ENCODE measurements around the gene GTPBP8.
A peak's percentile ranks its signal among the peaks of the same experiment; 100 is the strongest.

GTPBP8 gene
- 9.4 to 30.2 (median 24.3) reads per million in 9 experiments for total RNA-seq

- DNase-seq (peak; percentile 70 to 72 (median 71)), ATAC-seq (replicated peaks) (peak; percentile 76)
- Mint-ChIP-seq H3K27me3 (no peaks in the 10 kb centered on the region), H3K9me3 (no peaks in the 10 kb centered on the region), H3K36me3 (ENCODE audit: insufficient read depth) (peaks cover 31% of the 10 kb centered on the region), H3K4me1 (ENCODE audit: low read depth in 2 of 2) (peaks cover 31 to 53% of the 10 kb centered on the region in 2 donors), H3K4me3 (peak within 1 kb of the TSS; percentile 87 to 92), H3K27ac (peak within 1 kb of the TSS; percentile 87 to 96)
These were observed at the start of gene GTPBP8 for GRCh38 chr3:112990672-112991602. TSS of gene GTPBP8 (plus strand) at chr3:112990984. CDS start at chr3:112991000, 16 bp downstream.

- no peak for ATAC-seq (replicated peaks)
- Mint-ChIP-seq H3K9me3 (no peaks in the 10 kb centered on the region), H3K27ac (peak overlapping the region in 1 of 2 donors; percentile 73), H3K36me3 (ENCODE audit: insufficient read depth) (peaks cover 4% of the 10 kb centered on the region), H3K4me3 (no peak overlapping the region), H3K27me3 (no peaks in the 10 kb centered on the region), H3K4me1 (ENCODE audit: low read depth in 2 of 2) (peaks cover 10 to 24% of the 10 kb centered on the region in 2 donors)
- no peak for DNase-seq
These were observed 42.4 kb upstream of the GTPBP8 start for GRCh38 chr3:112948346-112948838.

DNA sequence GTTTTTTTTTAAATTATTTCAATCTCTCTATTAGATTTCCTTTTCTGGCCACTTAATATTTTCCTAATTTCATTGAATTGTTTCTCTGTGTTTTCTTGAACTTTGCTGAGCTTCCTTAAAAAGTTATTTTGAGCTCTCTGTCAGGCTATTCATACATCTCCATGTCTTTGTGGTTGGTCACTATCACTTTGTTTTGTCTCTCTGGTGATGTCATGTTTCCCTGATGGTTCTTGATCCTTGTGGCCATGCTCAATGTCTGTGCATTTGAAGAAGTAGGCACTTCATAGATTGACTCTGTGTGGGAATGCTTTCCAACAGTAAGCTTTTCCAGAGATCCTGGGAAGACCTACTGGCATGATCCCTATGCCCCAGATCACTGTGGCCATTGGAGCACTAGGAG, 34.4 kb upstream of the GTPBP8 start:
- DNase-seq: no peak
- Mint-ChIP-seq H3K9me3 (peaks cover 4 to 5% of the 10 kb centered on the region in 2 donors), H3K4me3 (no peak overlapping the region), H3K4me1 (ENCODE audit: low read depth in 2 of 2) (peaks cover 7 to 14% of the 10 kb centered on the region in 2 donors), H3K27me3 (no peaks in the 10 kb centered on the region), H3K36me3 (ENCODE audit: insufficient read depth) (no peaks in the 10 kb centered on the region), H3K27ac (no peak overlapping the region)
- no peak for ATAC-seq (replicated peaks)

- ATAC-seq (replicated peaks) (peak; percentile 46), DNase-seq (no peak)
- Mint-ChIP-seq H3K4me1 (ENCODE audit: low read depth in 2 of 2) (peaks cover 11 to 26% of the 10 kb centered on the region in 2 donors), H3K4me3 (peak overlapping the region; percentile 72 to 74), H3K9me3 (peaks cover 7 to 13% of the 10 kb centered on the region in 2 donors), H3K27me3 (no peaks in the 10 kb centered on the region), H3K36me3 (ENCODE audit: insufficient read depth) (no peaks in the 10 kb centered on the region), H3K27ac (peak overlapping the region in 1 of 2 donors; percentile 82)
These were observed 31.8 kb upstream of the GTPBP8 start for GRCh38 chr3:112958811-112959560.

DNA sequence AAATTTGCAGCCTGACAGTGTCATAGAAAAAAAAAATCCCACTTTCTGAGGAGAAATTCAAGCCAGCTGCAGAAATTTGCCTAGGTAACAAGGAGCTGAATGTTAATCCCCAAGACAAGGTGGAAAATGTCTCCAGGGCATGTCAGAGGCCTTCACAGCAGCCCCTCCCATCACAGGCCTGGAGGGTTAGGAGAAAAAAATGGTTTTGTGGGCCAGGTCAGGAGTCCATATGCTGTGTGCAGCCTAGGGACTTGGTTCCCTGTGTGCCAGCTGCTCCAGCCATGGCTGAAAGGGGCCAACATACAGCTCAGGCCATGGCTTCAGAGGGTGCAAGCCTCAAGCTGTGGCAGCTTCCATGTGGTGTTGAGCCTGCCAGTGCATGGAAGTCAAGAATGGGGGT, 27.1 kb upstream of the GTPBP8 start:
- H3K4me3 Mint-ChIP-seq: no peak overlapping the region
- H3K9me3 Mint-ChIP-seq: peaks cover 4 to 15% of the 10 kb centered on the region in 2 donors
- peaks cover 18 to 45% of the 10 kb centered on the region in 2 donors for H3K4me1 Mint-ChIP-seq (ENCODE audit: low read depth in 2 of 2)
- no peak for ATAC-seq (replicated peaks)
- H3K27me3 Mint-ChIP-seq: no peaks in the 10 kb centered on the region
- no peak for DNase-seq
- no peak overlapping the region for H3K27ac Mint-ChIP-seq
- H3K36me3 Mint-ChIP-seq (ENCODE audit: insufficient read depth): no peaks in the 10 kb centered on the region

DNA sequence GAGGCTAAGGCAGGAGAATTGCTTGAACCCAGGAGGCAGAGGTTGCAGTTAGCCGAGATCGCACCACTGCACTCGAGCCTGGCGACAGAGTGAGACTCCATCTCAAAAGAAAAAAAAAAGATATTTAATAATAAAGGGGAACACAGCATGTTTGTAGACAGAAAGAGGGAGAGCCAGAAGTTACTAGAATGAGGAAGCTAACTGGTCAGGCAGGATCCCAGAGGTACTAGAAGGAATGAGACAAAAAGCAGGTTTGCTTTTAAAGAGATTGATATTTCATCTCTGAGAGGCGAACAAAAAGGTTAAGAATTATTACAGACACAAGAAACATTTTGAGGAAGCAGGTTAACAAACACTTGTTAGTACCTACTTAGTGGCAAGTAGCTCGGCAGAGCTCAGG, 25.1 kb upstream of the GTPBP8 start:
- H3K4me3 Mint-ChIP-seq: no peak overlapping the region
- DNase-seq: no peak
- no peaks in the 10 kb centered on the region for H3K36me3 Mint-ChIP-seq (ENCODE audit: insufficient read depth)
- H3K9me3 Mint-ChIP-seq: peaks cover 4 to 15% of the 10 kb centered on the region in 2 donors
- no peak overlapping the region for H3K27ac Mint-ChIP-seq
- peaks cover 17 to 49% of the 10 kb centered on the region in 2 donors for H3K4me1 Mint-ChIP-seq (ENCODE audit: low read depth in 2 of 2)
- no peak for ATAC-seq (replicated peaks)
- no peaks in the 10 kb centered on the region for H3K27me3 Mint-ChIP-seq

GRCh38 chr3:112966633-112967032, 24.2 kb upstream of the GTPBP8 start:
- peaks cover 4 to 15% of the 10 kb centered on the region in 2 donors for H3K9me3 Mint-ChIP-seq
- no peaks in the 10 kb centered on the region for H3K36me3 Mint-ChIP-seq (ENCODE audit: insufficient read depth)
- no peak for ATAC-seq (replicated peaks)
- no peak overlapping the region for H3K4me3 Mint-ChIP-seq
- no peak for DNase-seq
- peaks cover 20 to 55% of the 10 kb centered on the region in 2 donors for H3K4me1 Mint-ChIP-seq (ENCODE audit: low read depth in 2 of 2)
- peak overlapping the region in 1 of 2 donors; percentile 27 for H3K27ac Mint-ChIP-seq
- H3K27me3 Mint-ChIP-seq: no peaks in the 10 kb centered on the region

GRCh38 chr3:112967425-112967824, 23.4 kb upstream of the GTPBP8 start:
- DNase-seq (no peak), ATAC-seq (replicated peaks) (no peak)
- Mint-ChIP-seq H3K9me3 (peaks cover 4 to 15% of the 10 kb centered on the region in 2 donors), H3K27ac (peak overlapping the region; percentile 18 to 27), H3K4me3 (peak overlapping the region in 1 of 2 donors; percentile 40), H3K4me1 (ENCODE audit: low read depth in 2 of 2) (peaks cover 23 to 55% of the 10 kb centered on the region in 2 donors), H3K27me3 (no peaks in the 10 kb centered on the region), H3K36me3 (ENCODE audit: insufficient read depth) (no peaks in the 10 kb centered on the region)

- no peaks in the 10 kb centered on the region for H3K36me3 Mint-ChIP-seq (ENCODE audit: insufficient read depth)
These were observed 23.0 kb upstream of the GTPBP8 start for GRCh38 chr3:112967828-112968227.

DNA sequence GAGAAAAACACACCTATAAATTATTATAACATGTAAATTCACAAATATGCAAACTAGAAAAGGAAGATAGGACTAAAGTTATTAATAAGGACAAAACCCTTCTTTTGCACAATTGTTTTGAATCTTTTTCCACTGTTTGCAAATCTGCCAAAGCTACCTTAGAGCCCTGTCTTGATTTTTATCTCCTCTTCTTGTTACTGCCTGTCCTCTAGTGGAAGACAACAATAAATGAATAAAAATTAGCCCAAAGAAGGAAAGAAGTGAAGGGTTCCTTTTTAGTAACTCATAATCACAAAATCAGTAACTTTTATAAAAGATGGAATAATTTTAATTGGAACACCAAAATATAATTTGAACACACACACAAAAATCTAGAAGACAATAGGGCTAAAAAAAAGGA, 18.6 kb upstream of the GTPBP8 start:
- peak overlapping the region; percentile 75 to 92 for H3K27ac Mint-ChIP-seq
- H3K4me3 Mint-ChIP-seq: peak overlapping the region; percentile 95 to 98
- H3K4me1 Mint-ChIP-seq (ENCODE audit: low read depth in 2 of 2): peaks cover 43 to 78% of the 10 kb centered on the region in 2 donors
- H3K9me3 Mint-ChIP-seq: no peaks in the 10 kb centered on the region
- no peaks in the 10 kb centered on the region for H3K27me3 Mint-ChIP-seq
- DNase-seq (no peak), ATAC-seq (replicated peaks) (no peak)
- H3K36me3 Mint-ChIP-seq (ENCODE audit: insufficient read depth): no peaks in the 10 kb centered on the region

More at GRCh38 chr3:112967828-112968227, 23.0 kb upstream of the GTPBP8 start:
- Mint-ChIP-seq H3K9me3 (peaks cover 4 to 14% of the 10 kb centered on the region in 2 donors), H3K4me1 (ENCODE audit: low read depth in 2 of 2) (peaks cover 23 to 57% of the 10 kb centered on the region in 2 donors), H3K27ac (peak overlapping the region; percentile 18 to 27), H3K27me3 (no peaks in the 10 kb centered on the region), H3K4me3 (peak overlapping the region in 1 of 2 donors; percentile 40)
- DNase-seq (no peak), ATAC-seq (replicated peaks) (no peak)

DNA sequence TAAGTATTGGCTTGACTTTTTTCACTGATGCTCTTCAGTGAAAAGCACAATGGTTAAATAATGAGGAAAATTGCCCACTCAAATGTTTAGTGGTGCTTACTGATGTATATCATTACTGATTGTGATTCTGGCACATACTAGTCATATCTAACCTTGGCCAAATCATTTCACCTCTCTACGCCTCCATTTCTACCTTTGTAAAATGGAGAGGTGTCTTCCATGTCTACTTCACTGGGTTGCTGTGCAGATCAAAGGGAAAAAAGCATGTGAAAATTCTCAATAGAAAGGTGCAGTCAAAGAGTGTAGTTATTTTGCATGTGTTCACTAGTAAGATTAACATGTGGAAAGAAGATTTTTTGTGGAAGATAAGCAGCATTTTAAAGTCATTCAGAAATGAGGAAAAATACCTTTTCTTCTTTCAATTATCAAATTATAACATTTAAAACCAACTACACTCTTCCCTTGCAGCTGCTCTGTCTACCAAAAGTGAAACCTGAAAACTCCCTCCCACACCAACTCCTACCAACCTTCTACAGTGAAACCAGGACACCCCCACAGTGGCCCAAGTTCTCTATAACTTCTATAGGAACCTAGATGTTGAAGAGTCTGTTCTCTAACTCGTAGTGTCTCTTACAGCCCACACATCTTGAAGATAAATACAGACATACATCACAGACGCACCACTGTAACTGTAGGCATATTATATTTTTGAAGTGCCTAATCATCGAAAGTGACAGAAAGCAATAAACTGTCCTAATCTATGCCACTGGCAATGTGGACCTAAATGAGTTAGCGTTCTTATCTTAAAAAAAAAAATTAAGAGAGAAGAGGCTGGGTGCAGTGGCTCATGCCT, 17.2 kb upstream of the GTPBP8 start:
- DNase-seq (peak; percentile 10 to 27 (median 16)), ATAC-seq (replicated peaks) (peak; percentile 87)
- Mint-ChIP-seq H3K36me3 (ENCODE audit: insufficient read depth) (no peaks in the 10 kb centered on the region), H3K27ac (peak overlapping the region; percentile 92 to 93), H3K9me3 (no peaks in the 10 kb centered on the region), H3K4me3 (peak overlapping the region; percentile 95 to 98), H3K27me3 (no peaks in the 10 kb centered on the region), H3K4me1 (ENCODE audit: low read depth in 2 of 2) (peaks cover 45 to 73% of the 10 kb centered on the region in 2 donors)

- Mint-ChIP-seq H3K27me3 (no peaks in the 10 kb centered on the region), H3K4me3 (peak overlapping the region; percentile 95 to 98), H3K9me3 (no peaks in the 10 kb centered on the region), H3K4me1 (ENCODE audit: low read depth in 2 of 2) (peaks cover 45 to 69% of the 10 kb centered on the region in 2 donors), H3K36me3 (ENCODE audit: insufficient read depth) (no peaks in the 10 kb centered on the region), H3K27ac (peak overlapping the region; percentile 92 to 93)
- ATAC-seq (replicated peaks): peak; percentile 34
- no peak for DNase-seq
These were observed 16.6 kb upstream of the GTPBP8 start for GRCh38 chr3:112974178-112974517.

Data from effector memory CD8-positive, alpha-beta T cell (primary cell).